Spleen (tissue), 11 donors: ENCODE measurements around the gene COL4A2. TPM values are rescaled to one million over a fixed set of nuclear protein-coding genes. Genes with fewer than 3 reads are reported as not detected.
A peak's percentile ranks its signal among the peaks of the same experiment; 100 is the strongest.

Experiments
- DNase-seq: peaks from one replicate; pipeline ENCODE4 v3.0.0-alpha.2; 2020
- H3K27ac ChIP-seq, 8 donors: fragments of 200-600 bp; sonication (generic) in 7 of 8; 1 replicate in 4 of 8; 2 replicates in 4 of 8; pipeline versions ENCODE4 v1.5.0 to v1.8.0; 2016 to 2021; ENCODE audit warnings: inconsistent platforms in 4 of 8, mild to moderate bottlenecking in 4 of 8, moderate library complexity in 1 of 8
- H3K27me3 ChIP-seq, 7 donors: fragments of 200-600 bp; sonication (generic) in 6 of 7; replicated peaks in 1 of 7; 1 replicate in 4 of 7; 2 replicates in 3 of 7; pipeline versions ENCODE4 v1.5.0 to v1.8.0; 2016 to 2021; ENCODE audit warnings: inconsistent platforms in 3 of 7, mild to moderate bottlenecking in 1 of 7
- H3K36me3 ChIP-seq, 6 donors: fragments of 200-600 bp; sonication (generic) in 5 of 6; 1 replicate in 4 of 6; 2 replicates in 2 of 6; pipeline versions ENCODE4 v1.5.0 to v1.8.0; 2016 to 2021; ENCODE audit warnings: inconsistent platforms in 2 of 6
- H3K4me1 ChIP-seq, 6 donors: fragments of 200-600 bp; sonication (generic) in 5 of 6; 1 replicate in 3 of 6; 2 replicates in 3 of 6; pipeline versions ENCODE4 v1.5.0 to v1.8.0; 2016 to 2021; ENCODE audit warnings: inconsistent platforms in 3 of 6
- H3K4me3 ChIP-seq, 8 donors: fragments of 200-600 bp; sonication (generic) in 7 of 8; 1 replicate in 4 of 8; 2 replicates in 4 of 8; pipeline versions ENCODE4 v1.5.0 to v1.8.0; 2016 to 2021; ENCODE audit warnings: inconsistent platforms in 4 of 8, mild to moderate bottlenecking in 4 of 8, moderate library complexity in 2 of 8
- H3K9me3 ChIP-seq, 8 donors: fragments of 200-600 bp; sonication (generic) in 7 of 8; 1 replicate in 4 of 8; 2 replicates in 4 of 8; pipeline versions ENCODE4 v1.5.0 to v1.8.0; 2016 to 2021; ENCODE audit warnings: inconsistent platforms in 4 of 8
- POLR2A ChIP-seq, 3 donors: fragments of 450-650 bp; IDR thresholded peaks; one replicate each; pipeline ENCODE4 v1.5.1; 2017; ENCODE audit warnings: antibody characterized with exemption in 3 of 3, mild to moderate bottlenecking in 1 of 3
- POLR2AphosphoS5 ChIP-seq, 3 donors: sonication (generic); formaldehyde crosslinking; IDR thresholded peaks; one replicate each; pipeline ENCODE4 v1.5.1; 2017; ENCODE audit warnings: antibody characterized with exemption in 3 of 3
- WGBS, 5 donors: extraction: QIAGEN DNeasy Blood & Tissue Kit in 3 of 5; methylation state at CpG; one replicate each; pipeline versions ENCODE4 v1.1.5 to v1.1.7; 2013 to 2018; 5-methylcytosine and 5-hydroxymethylcytosine counted together
- intact Hi-C: fragments of 100-400 bp; cut with DNase I; formaldehyde crosslinking; loops from one replicate; pipeline ENCODE4 v1.15.0; 2023; ENCODE audit warnings: low total_unique reads
- polyA plus RNA-seq, 3 donors: library from polyadenylated mRNA; stranded (reverse); fragments of 200-250 nt; gene quantifications; one replicate each; pipeline ENCODE4 v1.2.1, GENCODE V29; 2013
- total RNA-seq, 7 donors: library from RNA; depleted of rRNA in 3 of 7; stranded (reverse); fragments of >200 nt in 3 of 7; fragmentation: NEBNext Ultra II Directional in 4 of 7; extraction: Animal tissue kit (Norgen Biotek cat#: 25700) in 4 of 7; gene quantifications; one replicate each; pipeline versions ENCODE4 v1.1.0 to v1.2.1, GENCODE V29; 2016 to 2021
- TF ChIP-seq, protein P1 (sequence below), 11 experiments: fragments of 200-600 bp in 7 of 11; fragments of 450-650 bp in 4 of 11; sonication (generic) in 4 of 11; IDR thresholded peaks in 8 of 11; conservative IDR thresholded peaks in 3 of 11; 1 replicate in 7 of 11; 2 replicates in 4 of 11; pipeline versions ENCODE4 v1.4.0 to v1.8.0; 2016 to 2021; ENCODE audit warnings: antibody characterized with exemption in 11 of 11, inconsistent platforms in 4 of 11, mild to moderate bottlenecking in 1 of 11
- donor health status: healthy with polysubstance abuse.
- donor health status: DM: no; HTN: no; CAD: no; lungs with moderate emphysema.
- donor health status: DM: no; HTN: no; CAD: no.
- donor health status: Bipolar disorder and iron deficiency.
- donor health status: healthy.
- donor health status: DM: no; HTN: no; CAD: no.
- donor health status: DM: yes; HTN: yes; CAD: no.

Gene COL4A2
- total and polyA plus RNA-seq, 10 donors, result 52.6 to 712 (median 337) TPM

DNA sequence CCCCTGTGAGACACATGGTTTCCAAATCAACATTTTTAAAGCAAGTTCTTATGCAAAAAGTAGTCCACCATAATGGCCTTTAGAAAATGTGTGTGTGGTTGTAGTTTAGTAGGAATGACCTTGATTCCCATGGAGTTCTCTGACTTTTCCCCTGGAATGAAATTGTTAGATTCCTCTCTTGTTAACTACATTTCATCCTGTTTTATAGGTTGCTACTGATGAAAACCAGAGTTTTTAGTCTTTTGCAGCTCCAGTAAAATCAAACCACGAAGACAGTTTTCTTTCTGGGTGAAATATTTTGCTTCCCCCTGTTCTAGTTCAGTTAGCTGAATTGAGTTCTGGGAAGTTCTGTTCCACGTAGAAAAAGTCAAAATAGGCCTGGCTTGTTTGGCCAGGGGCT lies 146.7 kb downstream of the COL4A2 start:
- H3K36me3 ChIP-seq, result peaks cover 0 to 70% (median 3%) of the 10 kb centered on the region in 6 donors
- H3K9me3 ChIP-seq, result no peaks in the 10 kb centered on the region
- TF ChIP-seq POLR2A (IDR thresholded peaks at IDR 0.05) (no peak), POLR2AphosphoS5 (IDR thresholded peaks at IDR 0.05) (no peak)
- TF ChIP-seq, protein P1, sequence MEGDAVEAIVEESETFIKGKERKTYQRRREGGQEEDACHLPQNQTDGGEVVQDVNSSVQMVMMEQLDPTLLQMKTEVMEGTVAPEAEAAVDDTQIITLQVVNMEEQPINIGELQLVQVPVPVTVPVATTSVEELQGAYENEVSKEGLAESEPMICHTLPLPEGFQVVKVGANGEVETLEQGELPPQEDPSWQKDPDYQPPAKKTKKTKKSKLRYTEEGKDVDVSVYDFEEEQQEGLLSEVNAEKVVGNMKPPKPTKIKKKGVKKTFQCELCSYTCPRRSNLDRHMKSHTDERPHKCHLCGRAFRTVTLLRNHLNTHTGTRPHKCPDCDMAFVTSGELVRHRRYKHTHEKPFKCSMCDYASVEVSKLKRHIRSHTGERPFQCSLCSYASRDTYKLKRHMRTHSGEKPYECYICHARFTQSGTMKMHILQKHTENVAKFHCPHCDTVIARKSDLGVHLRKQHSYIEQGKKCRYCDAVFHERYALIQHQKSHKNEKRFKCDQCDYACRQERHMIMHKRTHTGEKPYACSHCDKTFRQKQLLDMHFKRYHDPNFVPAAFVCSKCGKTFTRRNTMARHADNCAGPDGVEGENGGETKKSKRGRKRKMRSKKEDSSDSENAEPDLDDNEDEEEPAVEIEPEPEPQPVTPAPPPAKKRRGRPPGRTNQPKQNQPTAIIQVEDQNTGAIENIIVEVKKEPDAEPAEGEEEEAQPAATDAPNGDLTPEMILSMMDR (IDR thresholded peaks at IDR 0.05 in 8 of 11, conservative IDR thresholded peaks at IDR 0.05 in 3 of 11), result no peak
- peaks cover 0 to 14% (median 9%) of the 10 kb centered on the region in 6 donors for H3K4me1 ChIP-seq
- intact Hi-C loops, result no loop called here
- no peak overlapping the region for H3K27ac ChIP-seq
- H3K27me3 ChIP-seq, result no peaks in the 10 kb centered on the region
- no peak overlapping the region for H3K4me3 ChIP-seq
- WGBS, 5 donors, result 51 to 72% (median 57%) methylated on average over 2 of the region's 2 CpGs
- no peak for DNase-seq

DNA sequence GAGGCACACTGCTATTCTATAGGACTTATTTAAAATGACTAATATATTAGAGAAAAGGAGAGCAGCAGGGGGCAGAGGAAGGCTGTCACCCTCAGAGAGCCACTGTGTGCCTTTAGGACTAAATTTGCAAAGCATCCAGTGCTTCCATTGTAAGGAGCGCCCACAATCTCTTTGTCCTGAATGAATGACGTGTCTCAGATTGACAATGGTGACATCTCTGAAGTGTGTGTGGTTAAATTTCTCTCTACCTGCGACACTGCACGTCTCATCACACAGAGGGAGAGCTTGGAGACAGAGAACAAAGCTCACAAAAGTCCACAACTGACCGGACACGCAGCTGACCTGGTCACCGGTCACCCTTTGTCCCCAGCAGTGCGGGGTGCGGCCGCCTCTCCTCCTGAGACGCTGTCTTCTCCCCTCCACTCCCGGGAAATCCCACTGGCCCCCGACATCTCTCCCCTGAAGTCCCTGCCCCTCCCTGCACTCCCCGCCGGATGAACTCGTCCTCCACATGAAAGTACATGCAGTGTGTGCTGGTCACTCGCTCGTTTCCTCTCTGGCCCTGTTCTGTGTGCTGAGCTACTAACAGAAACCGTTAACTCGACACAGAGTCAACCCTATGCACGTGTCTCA lies 147.3 kb downstream of the COL4A2 start:
- WGBS, 5 donors, result 80 to 90% (median 86%) methylated on average over 21 of the region's 21 CpGs
- TF ChIP-seq POLR2A (IDR thresholded peaks at IDR 0.05), result no peak
- no peak for TF ChIP-seq POLR2AphosphoS5 (IDR thresholded peaks at IDR 0.05)
- TF ChIP-seq, protein P1 (IDR thresholded peaks at IDR 0.05 in 8 of 11, conservative IDR thresholded peaks at IDR 0.05 in 3 of 11), result no peak
- no peak overlapping the region for H3K4me3 ChIP-seq
- no peaks in the 10 kb centered on the region for H3K9me3 ChIP-seq
- no peak overlapping the region for H3K27ac ChIP-seq
- DNase-seq, result no peak
- peaks cover 0 to 18% (median 11%) of the 10 kb centered on the region in 6 donors for H3K4me1 ChIP-seq
- intact Hi-C loops, result no loop called here
- H3K36me3 ChIP-seq, result peaks cover 0 to 70% (median 3%) of the 10 kb centered on the region in 6 donors
- H3K27me3 ChIP-seq, result no peaks in the 10 kb centered on the region

DNA sequence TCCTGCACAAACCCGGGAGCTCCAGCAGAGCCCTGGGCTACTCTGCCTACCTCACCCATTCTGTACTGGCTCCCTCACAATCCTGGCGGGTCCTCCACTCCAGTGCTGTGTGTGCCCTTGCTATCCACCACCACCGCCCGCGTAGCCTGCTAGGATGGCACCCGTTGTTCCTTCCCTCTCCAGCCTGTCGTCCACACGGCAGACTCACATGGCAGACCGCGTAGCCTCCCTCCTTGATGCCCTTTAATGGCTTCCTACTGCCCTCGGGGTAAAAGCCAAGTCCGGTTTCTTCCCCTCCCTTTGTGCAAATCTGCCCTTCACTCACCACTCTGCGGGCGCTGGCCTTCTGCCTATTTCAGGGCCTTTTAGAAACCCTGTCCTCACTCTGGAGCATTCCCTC lies 147.9 kb downstream of the COL4A2 start:
- H3K36me3 ChIP-seq, result peaks cover 0 to 70% (median 3%) of the 10 kb centered on the region in 6 donors
- H3K27me3 ChIP-seq, result no peaks in the 10 kb centered on the region
- no peak overlapping the region for H3K27ac ChIP-seq
- DNase-seq, result no peak
- no peak for TF ChIP-seq POLR2A (IDR thresholded peaks at IDR 0.05)
- TF ChIP-seq POLR2AphosphoS5 (IDR thresholded peaks at IDR 0.05), result peak in 2 of 3 donors; percentile 20 to 45
- peaks cover 0 to 23% (median 11%) of the 10 kb centered on the region in 6 donors for H3K4me1 ChIP-seq
- WGBS, 5 donors, result 82 to 87% (median 85%) methylated on average over 14 of the region's 14 CpGs
- no peak overlapping the region for H3K4me3 ChIP-seq
- no peaks in the 10 kb centered on the region for H3K9me3 ChIP-seq
- intact Hi-C loops, result no loop called here

DNA sequence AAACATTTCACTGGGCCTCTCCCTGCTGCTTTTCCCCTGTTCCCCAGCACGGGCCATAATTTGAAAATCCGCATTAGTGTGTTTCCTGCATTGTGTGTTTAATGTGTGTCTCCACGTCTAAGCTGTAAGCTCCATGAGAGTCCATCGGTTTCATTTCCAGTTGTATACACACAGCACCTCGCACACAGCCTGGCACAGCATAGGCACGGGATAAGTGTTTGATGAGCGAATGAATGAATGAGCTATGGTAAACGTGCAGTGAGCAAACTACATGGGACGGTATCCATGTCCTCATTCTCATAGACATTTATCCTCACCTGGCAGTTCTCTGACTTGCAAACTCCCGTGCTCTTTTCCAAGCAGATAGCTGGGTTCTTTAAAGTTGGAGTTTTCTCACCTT lies 148.4 kb downstream of the COL4A2 start:
- Histone ChIP-seq H3K9me3 (no peaks in the 10 kb centered on the region), H3K36me3 (peaks cover 0 to 70% (median 3%) of the 10 kb centered on the region in 6 donors), H3K27me3 (no peaks in the 10 kb centered on the region), H3K27ac (no peak overlapping the region), H3K4me3 (no peak overlapping the region), H3K4me1 (peaks cover 0 to 23% (median 11%) of the 10 kb centered on the region in 6 donors)
- WGBS, 5 donors, result 68 to 80% (median 73%) methylated on average over 9 to 10 of the region's 10 CpGs
- intact Hi-C loops, result no loop called here
- TF ChIP-seq, protein P1 (IDR thresholded peaks at IDR 0.05 in 8 of 11, conservative IDR thresholded peaks at IDR 0.05 in 3 of 11), result no peak
- no peak for TF ChIP-seq POLR2A (IDR thresholded peaks at IDR 0.05)
- no peak for TF ChIP-seq POLR2AphosphoS5 (IDR thresholded peaks at IDR 0.05)
- no peak for DNase-seq
